IMR-90 (cell line): ENCODE results near the gene FBXL7. TPM values are rescaled to one million over a fixed set of nuclear protein-coding genes. Genes with fewer than 3 reads are reported as not detected.

Experiments used
- ATAC-seq: fragments of 200-7000 bp; cut with Tn5 transposase; 2 replicates; pipeline ENCODE4 v1.9.1; 2020; ENCODE audit warnings: low read depth, mild to moderate bottlenecking, moderate library complexity
- BruUV-seq: library from RNA; stranded (reverse); fragments of 400-500 nt; replicated peaks from 2 replicates; lab custom pipeline; 2021; lab: Mats Ljungman, UMichigan
- CTCF ChIA-PET: fragments of 300-600 bp; formaldehyde crosslinking; extraction: SDS; loops from one replicate; lab custom pipeline; 2021; ENCODE audit warnings: antibody characterized with exemption; lab: Yijun Ruan, JAX
- POLR2A ChIA-PET: fragments of 300-600 bp; sonication (Branson Sonifier 250); formaldehyde crosslinking; loops from one replicate; lab custom pipeline; 2022; ENCODE audit warnings: antibody characterized with exemption; ENCODE audit not compliant: unreplicated experiment; lab: Charles Lee
- DNase-seq: peaks from one replicate; pipeline ENCODE4 v3.0.0; 2013
- H2AFZ ChIP-seq: replicated peaks from 2 replicates; pipeline ENCODE3; 2013; ENCODE audit warnings: low read length, mild to moderate bottlenecking; ENCODE audit not compliant: poor library complexity
- H2AK5ac ChIP-seq: 2 replicates; pipeline ENCODE4 v1.6.1; 2013; ENCODE audit warnings: low read depth, low read length, inconsistent platforms
- H2AK9ac ChIP-seq: replicated peaks from 2 replicates; pipeline ENCODE3; 2013; ENCODE audit warnings: mild to moderate bottlenecking, low read depth, low read length, moderate library complexity; ENCODE audit not compliant: poor library complexity
- H2BK120ac ChIP-seq: 2 replicates; pipeline ENCODE4 v1.6.1; 2013; ENCODE audit warnings: low read depth, low read length, inconsistent platforms
- H2BK15ac ChIP-seq: 3 replicates; pipeline ENCODE4 v1.6.1; 2013; ENCODE audit warnings: low read depth, low read length, inconsistent platforms
- H2BK20ac ChIP-seq: 2 replicates; pipeline ENCODE4 v1.6.1; 2013; ENCODE audit warnings: low read depth, mild to moderate bottlenecking, inconsistent platforms, low read length, moderate library complexity
- H2BK5ac ChIP-seq: 2 replicates; pipeline ENCODE4 v1.6.1; 2013; ENCODE audit warnings: mild to moderate bottlenecking, low read depth, low read length, inconsistent platforms; ENCODE audit not compliant: poor library complexity, severe bottlenecking
- H3K14ac ChIP-seq: replicated peaks from 2 replicates; pipeline ENCODE4 v1.6.1; 2013; ENCODE audit warnings: low read depth, low read length, inconsistent platforms
- H3K18ac ChIP-seq: 2 replicates; pipeline ENCODE4 v1.6.1; 2013; ENCODE audit warnings: low read depth, low read length, control low read depth
- H3K23ac ChIP-seq: 2 replicates; pipeline ENCODE4 v1.6.1; 2013; ENCODE audit warnings: low read depth, low read length, inconsistent platforms
- H3K27ac ChIP-seq: 2 replicates; pipeline ENCODE4 v1.5.1; 2013; ENCODE audit warnings: mild to moderate bottlenecking, control low read depth, low read length; ENCODE audit not compliant: insufficient read depth
- H3K27me3 ChIP-seq: 2 replicates; pipeline ENCODE4 v1.6.1; 2013; ENCODE audit warnings: low read length; ENCODE audit not compliant: control insufficient read depth, insufficient read depth
- H3K36me3 ChIP-seq: 2 replicates; pipeline ENCODE4 v1.6.1; 2013; ENCODE audit warnings: low read length, mixed read lengths; ENCODE audit not compliant: control insufficient read depth, insufficient read depth
- H3K4ac ChIP-seq: 2 replicates; pipeline ENCODE4 v1.6.1; 2013; ENCODE audit warnings: low read depth, low read length, inconsistent platforms
- H3K4me1 ChIP-seq: 2 replicates; pipeline ENCODE4 v1.6.1; 2013; ENCODE audit warnings: low read length, mixed read lengths; ENCODE audit not compliant: control insufficient read depth, insufficient read depth
- H3K4me2 ChIP-seq: 2 replicates; pipeline ENCODE4 v1.6.1; 2013; ENCODE audit warnings: low read depth, mild to moderate bottlenecking, control low read depth, low read length, moderate library complexity
- H3K4me3 ChIP-seq: 2 replicates; pipeline ENCODE4 v1.5.1; 2013; ENCODE audit warnings: low read depth, mild to moderate bottlenecking, control low read depth, low read length, moderate library complexity; ENCODE audit not compliant: insufficient read depth
- H3K56ac ChIP-seq: 2 replicates; pipeline ENCODE4 v1.6.1; 2013; ENCODE audit warnings: low read length, inconsistent platforms; ENCODE audit not compliant: insufficient read depth; ENCODE audit errors: extremely low read depth
- H3K79me1 ChIP-seq, 2 experiments: 2 replicates each; pipeline ENCODE4 v1.6.1; 2013; ENCODE audit warnings: low read length in 2 of 2, inconsistent platforms in 1 of 2, low read depth in 1 of 2
- H3K9ac ChIP-seq: 2 replicates; pipeline ENCODE4 v1.6.1; 2013; ENCODE audit warnings: low read depth, low read length, control low read depth
- H3K9me1 ChIP-seq: 2 replicates; pipeline ENCODE4 v1.6.1; 2013; ENCODE audit warnings: low read length, inconsistent platforms; ENCODE audit not compliant: insufficient read depth
- H3K9me3 ChIP-seq: 2 replicates; pipeline ENCODE4 v1.6.1; 2013; ENCODE audit warnings: low read length; ENCODE audit not compliant: control insufficient read depth, insufficient read depth
- H4K20me1 ChIP-seq: 2 replicates; pipeline ENCODE4 v1.6.1; 2013; ENCODE audit warnings: low read length, inconsistent platforms; ENCODE audit not compliant: insufficient read depth
- H4K5ac ChIP-seq: 2 replicates; pipeline ENCODE4 v1.6.1; 2013; ENCODE audit warnings: mild to moderate bottlenecking, low read depth, low read length, control low read depth
- H4K8ac ChIP-seq, 2 experiments: 2 replicates each; pipeline ENCODE4 v1.6.1; 2013; ENCODE audit warnings: low read depth in 2 of 2, low read length in 2 of 2, control low read depth in 1 of 2, inconsistent platforms in 1 of 2
- H4K91ac ChIP-seq: 2 replicates; pipeline ENCODE4 v1.6.1; 2013; ENCODE audit warnings: low read depth, low read length, inconsistent platforms; ENCODE audit not compliant: insufficient read depth
- CEBPB ChIP-seq: IDR thresholded peaks from 2 replicates; pipeline ENCODE4 v1.6.1; 2012; ENCODE audit warnings: low read depth, low read length, improper control_type of control experiment
- CHD1 ChIP-seq: IDR thresholded peaks from 2 replicates; pipeline ENCODE4 v1.6.1; 2012; ENCODE audit warnings: low read depth, low read length, improper control_type of control experiment
- FOS ChIP-seq: fragments of 150-350 bp; IDR thresholded peaks from 2 replicates; pipeline ENCODE4 v1.6.1; 2016; ENCODE audit warnings: low read depth, low read length
- MAFK ChIP-seq: IDR thresholded peaks from 2 replicates; pipeline ENCODE4 v1.6.1; 2012; ENCODE audit warnings: low read depth, low read length, improper control_type of control experiment
- MXI1 ChIP-seq: IDR thresholded peaks from 2 replicates; pipeline ENCODE4 v1.6.1; 2012; ENCODE audit warnings: low read depth, mild to moderate bottlenecking, low read length, moderate library complexity, borderline replicate concordance
- RAD21 ChIP-seq: IDR thresholded peaks from 2 replicates; pipeline ENCODE4 v1.6.1; 2012; ENCODE audit warnings: low read length, improper control_type of control experiment
- RFX5 ChIP-seq: IDR thresholded peaks from 2 replicates; pipeline ENCODE4 v1.8.0; 2012; ENCODE audit warnings: low read depth, mild to moderate bottlenecking, low read length, moderate library complexity
- SMC3 ChIP-seq: fragments of 150-350 bp; IDR thresholded peaks from 2 replicates; pipeline ENCODE4 v1.6.1; 2016; ENCODE audit warnings: low read depth, mild to moderate bottlenecking, antibody characterized with exemption, low read length, moderate library complexity
- WGBS, 2 experiments: methylation state at CpG; one replicate each; pipeline versions ENCODE4 v1.1.5 to v1.1.7; 2013; ENCODE audit warnings: missing lambda C conversion rate in 2 of 2; ENCODE audit not compliant: insufficient read length in 1 of 2; ENCODE audit errors: extremely low coverage in 2 of 2; 5-methylcytosine and 5-hydroxymethylcytosine counted together
- dilution Hi-C: fragments of 300-500 bp; cut with HindIII; formaldehyde crosslinking; loops from one replicate; pipeline ENCODE4 v1.14.3; 2018; ENCODE audit warnings: low sequenced_read_pairs; ENCODE audit not compliant: unreplicated experiment
- in situ Hi-C: fragments of 300-500 bp; cut with MboI; formaldehyde crosslinking; loops from 3 replicates; pipeline ENCODE4 v1.14.3; 2019; ENCODE audit warnings: low sequenced_read_pairs, inconsistent platforms, mixed read lengths
- intact Hi-C: fragments of 100-400 bp; cut with micrococcal nuclease; formaldehyde crosslinking; loops from 2 replicates; pipeline ENCODE4 v1.10.0; 2022
- polyA plus RNA-seq, 3 experiments: library from polyadenylated mRNA; depleted of rRNA; stranded (reverse); fragments of >200 nt; gene quantifications; 2 replicates each; pipeline ENCODE4 v1.2.3, GENCODE V29; 2012; ENCODE audit warnings: low replicate concordance in 1 of 3
- total RNA-seq: library from RNA; depleted of rRNA; stranded (reverse); fragments of >200 nt; gene quantifications from 2 replicates; pipeline ENCODE4 v1.2.3, GENCODE V29; 2012
- TF ChIP-seq, protein P1 (sequence below): fragments of 150-350 bp; IDR thresholded peaks from 2 replicates; pipeline ENCODE4 v1.6.1; 2016; ENCODE audit warnings: low read depth, mild to moderate bottlenecking, low read length, moderate library complexity, borderline replicate concordance
- TF ChIP-seq, protein P2 (sequence below): conservative IDR thresholded peaks from 2 replicates; pipeline ENCODE4 v1.5.1; 2012; ENCODE audit warnings: mild to moderate bottlenecking, low read depth, low read length, improper control_type of control experiment
- TF ChIP-seq, protein P3 (sequence below): fragments of 150-350 bp; IDR thresholded peaks from 2 replicates; pipeline ENCODE4 v1.6.1; 2017; ENCODE audit warnings: mild to moderate bottlenecking, antibody characterized with exemption, low read length, low read depth

The FBXL7 gene
- total and polyA plus RNA-seq, 2 of the 4 experiments (the other 2 are of a cell fraction) = 4.1 to 10.2 TPM

DNA sequence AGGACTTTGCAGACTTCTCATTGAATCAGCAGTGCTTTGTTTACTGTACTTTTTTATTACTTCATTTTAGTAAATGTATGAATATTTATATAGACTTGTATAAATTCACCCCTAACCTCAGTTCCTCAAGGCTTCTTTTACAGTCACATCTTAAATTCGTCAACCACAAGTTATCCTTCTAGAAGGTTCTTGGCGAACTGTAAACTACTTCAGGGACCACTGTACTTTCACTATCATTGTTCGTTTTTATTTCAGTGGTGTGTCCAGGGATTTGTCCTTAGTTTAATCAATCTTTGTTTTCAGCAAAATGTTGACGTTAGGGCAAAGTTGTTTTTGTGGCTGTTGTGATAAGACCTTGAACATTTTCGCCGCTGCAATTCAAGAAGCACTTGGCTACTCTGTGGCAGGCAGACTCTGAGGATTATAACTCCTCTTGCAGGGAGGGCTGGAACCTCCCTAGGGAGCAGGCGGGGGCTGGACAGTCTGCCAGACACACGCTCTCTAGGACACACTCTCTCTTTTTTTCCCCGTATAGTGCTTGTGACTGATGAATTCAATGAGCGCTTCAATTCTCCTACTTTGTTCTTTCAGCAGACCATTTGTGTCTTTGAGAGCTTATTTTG is 252.8 kb downstream of the FBXL7 start (continued):
- TF ChIP-seq, protein P1, sequence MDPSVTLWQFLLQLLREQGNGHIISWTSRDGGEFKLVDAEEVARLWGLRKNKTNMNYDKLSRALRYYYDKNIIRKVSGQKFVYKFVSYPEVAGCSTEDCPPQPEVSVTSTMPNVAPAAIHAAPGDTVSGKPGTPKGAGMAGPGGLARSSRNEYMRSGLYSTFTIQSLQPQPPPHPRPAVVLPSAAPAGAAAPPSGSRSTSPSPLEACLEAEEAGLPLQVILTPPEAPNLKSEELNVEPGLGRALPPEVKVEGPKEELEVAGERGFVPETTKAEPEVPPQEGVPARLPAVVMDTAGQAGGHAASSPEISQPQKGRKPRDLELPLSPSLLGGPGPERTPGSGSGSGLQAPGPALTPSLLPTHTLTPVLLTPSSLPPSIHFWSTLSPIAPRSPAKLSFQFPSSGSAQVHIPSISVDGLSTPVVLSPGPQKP = no peak

DNA sequence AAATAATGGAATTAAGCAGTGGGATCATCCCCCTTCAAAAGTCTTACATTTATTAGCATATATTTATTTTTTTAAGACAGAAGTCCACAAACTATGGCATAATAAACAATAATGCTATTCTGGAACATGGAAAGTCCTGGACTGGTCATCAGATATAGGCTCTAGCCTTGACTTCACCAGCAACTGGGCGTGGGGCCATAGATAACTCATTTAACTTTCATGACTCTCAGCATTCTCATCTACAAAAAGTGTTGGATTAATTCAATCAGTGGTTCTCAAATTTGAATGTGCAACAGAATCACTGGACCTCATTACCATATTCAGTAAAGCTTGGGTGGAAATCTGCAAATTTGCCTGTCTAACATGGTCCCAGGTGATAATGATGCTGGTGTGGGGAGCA is 253.8 kb downstream of the FBXL7 start:
- Histone ChIP-seq H4K91ac (no peak overlapping the region), H3K4me2 (no peak overlapping the region), H3K79me1 (peaks cover 5 to 16% of the 10 kb centered on the region in 2 experiments; a peak in 3 of 4 replicates), H4K20me1 (peaks cover 5% of the 10 kb centered on the region), H3K9ac (no peak overlapping the region), H2AFZ (no peak overlapping the region), H2BK15ac (no peak overlapping the region), H2BK120ac (no peak overlapping the region), H3K9me3 (peaks cover 2% of the 10 kb centered on the region), H3K14ac (no peak overlapping the region), H2AK9ac (no peak overlapping the region), H3K4ac (no peak overlapping the region), H3K23ac (no peak overlapping the region), H3K9me1 (no peaks in the 10 kb centered on the region), H2BK20ac (no peak overlapping the region), H2AK5ac (no peak overlapping the region), H4K8ac (no peak overlapping the region), H3K27ac (no peak overlapping the region), H3K4me1 (no peaks in the 10 kb centered on the region), H3K18ac (no peak overlapping the region), H2BK5ac (no peak overlapping the region), H3K56ac (no peak overlapping the region), H3K27me3 (no peaks in the 10 kb centered on the region), H4K5ac (no peak overlapping the region), H3K4me3 (no peak overlapping the region), H3K36me3 (no peaks in the 10 kb centered on the region)
- in situ Hi-C loops (no loop called here), intact Hi-C loops (loop anchor here (5.0 kb wide), 1 partner anchor 244 kb away; no protein-coding TSS in a partner anchor), dilution Hi-C loops (no loop called here)
- TF ChIP-seq, protein P2, sequence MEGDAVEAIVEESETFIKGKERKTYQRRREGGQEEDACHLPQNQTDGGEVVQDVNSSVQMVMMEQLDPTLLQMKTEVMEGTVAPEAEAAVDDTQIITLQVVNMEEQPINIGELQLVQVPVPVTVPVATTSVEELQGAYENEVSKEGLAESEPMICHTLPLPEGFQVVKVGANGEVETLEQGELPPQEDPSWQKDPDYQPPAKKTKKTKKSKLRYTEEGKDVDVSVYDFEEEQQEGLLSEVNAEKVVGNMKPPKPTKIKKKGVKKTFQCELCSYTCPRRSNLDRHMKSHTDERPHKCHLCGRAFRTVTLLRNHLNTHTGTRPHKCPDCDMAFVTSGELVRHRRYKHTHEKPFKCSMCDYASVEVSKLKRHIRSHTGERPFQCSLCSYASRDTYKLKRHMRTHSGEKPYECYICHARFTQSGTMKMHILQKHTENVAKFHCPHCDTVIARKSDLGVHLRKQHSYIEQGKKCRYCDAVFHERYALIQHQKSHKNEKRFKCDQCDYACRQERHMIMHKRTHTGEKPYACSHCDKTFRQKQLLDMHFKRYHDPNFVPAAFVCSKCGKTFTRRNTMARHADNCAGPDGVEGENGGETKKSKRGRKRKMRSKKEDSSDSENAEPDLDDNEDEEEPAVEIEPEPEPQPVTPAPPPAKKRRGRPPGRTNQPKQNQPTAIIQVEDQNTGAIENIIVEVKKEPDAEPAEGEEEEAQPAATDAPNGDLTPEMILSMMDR = no peak
- TF ChIP-seq RAD21 (no peak), SMC3 (no peak), MXI1 (no peak), CHD1 (no peak), CEBPB (no peak), MAFK (no peak), RFX5 (no peak), FOS (no peak)
- TF ChIP-seq, protein P3, sequence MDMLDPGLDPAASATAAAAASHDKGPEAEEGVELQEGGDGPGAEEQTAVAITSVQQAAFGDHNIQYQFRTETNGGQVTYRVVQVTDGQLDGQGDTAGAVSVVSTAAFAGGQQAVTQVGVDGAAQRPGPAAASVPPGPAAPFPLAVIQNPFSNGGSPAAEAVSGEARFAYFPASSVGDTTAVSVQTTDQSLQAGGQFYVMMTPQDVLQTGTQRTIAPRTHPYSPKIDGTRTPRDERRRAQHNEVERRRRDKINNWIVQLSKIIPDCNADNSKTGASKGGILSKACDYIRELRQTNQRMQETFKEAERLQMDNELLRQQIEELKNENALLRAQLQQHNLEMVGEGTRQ = no peak
- TF ChIP-seq, protein P1 = no peak
- POLR2A ChIA-PET = no interaction called here
- no peak for DNase-seq
- CTCF ChIA-PET = no interaction called here
- no TSS peak for BruUV-seq
- WGBS, 2 experiments = no CpG with 5 or more reads among the region's 1 CpG
- ATAC-seq = no peak
